Measurements from ENCODE around the gene ABCB8.

DNA sequence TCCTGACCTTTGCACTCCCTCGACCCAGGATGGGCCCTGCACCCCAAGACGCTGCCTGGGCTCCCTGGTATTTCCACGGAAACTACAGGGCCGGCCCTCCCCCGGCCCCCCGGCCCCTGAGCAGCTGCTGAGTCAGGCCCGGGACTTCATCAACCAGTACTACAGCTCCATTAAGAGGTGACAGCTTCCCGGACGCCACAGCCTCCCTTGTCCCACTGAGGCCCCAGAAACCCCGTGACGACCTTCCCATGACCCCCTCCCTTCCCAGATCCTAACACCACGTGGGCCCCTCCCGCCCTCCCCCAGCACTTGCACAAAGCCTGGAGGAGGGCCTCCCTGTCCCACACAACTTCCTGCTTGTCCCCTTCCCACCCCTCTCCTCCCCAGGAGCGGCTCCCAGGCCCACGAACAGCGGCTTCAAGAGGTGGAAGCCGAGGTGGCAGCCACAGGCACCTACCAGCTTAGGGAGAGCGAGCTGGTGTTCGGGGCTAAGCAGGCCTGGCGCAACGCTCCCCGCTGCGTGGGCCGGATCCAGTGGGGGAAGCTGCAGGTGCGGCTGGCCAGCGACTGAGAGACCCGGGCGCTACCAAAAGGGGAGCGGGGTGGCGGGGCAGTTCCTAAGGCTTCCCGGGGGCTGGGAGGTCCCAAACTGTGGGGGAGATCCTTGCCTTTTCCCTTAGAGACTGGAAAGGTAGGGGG lies 31.7 kb upstream of the ABCB8 start:
- TF ChIP-seq POLR2A (IDR thresholded peaks at IDR 0.05; ENCODE audit: low read length) (no peak), GATA1 (IDR thresholded peaks at IDR 0.05; ENCODE audit: low read depth, low read length) (no peak)
